Nephron (organoid): ENCODE data around the gene UHRF1.

Experiments
- H3K27ac Mint-ChIP-seq, 3 experiments: 2 replicates each; pipeline ENCODE4 v1.8.0; 2020; ENCODE audit warnings: mixed read lengths in 3 of 3, mild to moderate bottlenecking in 2 of 3, moderate library complexity in 1 of 3
- H3K27me3 Mint-ChIP-seq: 2 replicates; pipeline ENCODE4 v1.8.0; 2021; ENCODE audit warnings: low read depth, mild to moderate bottlenecking, moderate library complexity, mixed read lengths
- H3K36me3 Mint-ChIP-seq: 2 replicates; pipeline ENCODE4 v1.8.0; 2020; ENCODE audit warnings: low read depth, mixed read lengths
- H3K4me1 Mint-ChIP-seq: 2 replicates; pipeline ENCODE4 v1.8.0; 2020; ENCODE audit warnings: mixed read lengths
- H3K4me3 Mint-ChIP-seq, 3 experiments: 2 replicates each; pipeline ENCODE4 v1.8.0; 2020; ENCODE audit warnings: mild to moderate bottlenecking in 3 of 3, mixed read lengths in 3 of 3, moderate library complexity in 2 of 3
- H3K9me3 Mint-ChIP-seq: 2 replicates; pipeline ENCODE4 v1.8.0; 2020; ENCODE audit warnings: mixed read lengths
- CTCF ChIP-seq, 3 experiments: fragments of 200-600 bp; sonication (generic); IDR thresholded peaks; one replicate each; pipeline ENCODE4 v1.5.0; 2021; ENCODE audit warnings: antibody characterized with exemption in 3 of 3; ENCODE audit not compliant: unreplicated experiment in 3 of 3

UHRF1 gene

GRCh38 chr19:4868286-4868834, 40.9 kb upstream of the UHRF1 start:
- Mint-ChIP-seq H3K27me3 (peaks cover 3% of the 10 kb centered on the region), H3K4me3 (peak overlapping the region; percentile 85 to 90 (median 89)), H3K36me3 (peaks cover 8% of the 10 kb centered on the region), H3K9me3 (no peaks in the 10 kb centered on the region), H3K27ac (no peak overlapping the region), H3K4me1 (peaks cover 5% of the 10 kb centered on the region)
- TF ChIP-seq CTCF (IDR thresholded peaks at IDR 0.05; ENCODE audit: unreplicated experiment in 3 of 3): no peak

GRCh38 chr19:4870025-4870700, 39.1 kb upstream of the UHRF1 start:
- Mint-ChIP-seq H3K4me1 (peaks cover 9% of the 10 kb centered on the region), H3K9me3 (no peaks in the 10 kb centered on the region), H3K27me3 (peaks cover 10% of the 10 kb centered on the region), H3K4me3 (peak overlapping the region in 2 of 3 experiments; percentile 22 to 38), H3K27ac (peak overlapping the region in 1 of 3 experiments; percentile 24), H3K36me3 (no peaks in the 10 kb centered on the region)
- TF ChIP-seq CTCF (IDR thresholded peaks at IDR 0.05; ENCODE audit: unreplicated experiment in 3 of 3): no peak

DNA sequence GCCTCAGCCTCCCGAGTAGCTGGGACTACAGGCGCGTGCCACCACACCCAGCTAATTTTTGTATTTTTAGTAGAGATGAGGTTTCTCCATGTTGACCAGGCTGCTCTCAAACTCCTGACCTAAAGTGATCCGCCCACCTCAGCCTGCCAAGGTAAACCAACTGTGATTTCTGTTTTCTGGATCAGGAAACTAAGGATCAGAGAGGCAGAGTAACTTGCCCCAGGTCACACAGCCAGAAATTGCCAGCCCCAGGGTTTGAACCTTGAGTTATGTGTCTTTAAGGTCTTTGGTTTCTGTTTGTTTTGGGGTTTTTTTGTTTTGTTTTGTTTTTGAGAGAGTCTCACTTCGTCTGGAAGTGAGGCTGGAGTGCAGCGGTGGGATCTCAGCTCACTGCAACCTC, 37.6 kb upstream of the UHRF1 start:
- H3K4me3 Mint-ChIP-seq: no peak overlapping the region
- H3K9me3 Mint-ChIP-seq: no peaks in the 10 kb centered on the region
- peaks cover 10% of the 10 kb centered on the region for H3K27me3 Mint-ChIP-seq
- no peak overlapping the region for H3K27ac Mint-ChIP-seq
- no peaks in the 10 kb centered on the region for H3K36me3 Mint-ChIP-seq
- TF ChIP-seq CTCF (IDR thresholded peaks at IDR 0.05; ENCODE audit: unreplicated experiment in 3 of 3): no peak
- peaks cover 5% of the 10 kb centered on the region for H3K4me1 Mint-ChIP-seq

DNA sequence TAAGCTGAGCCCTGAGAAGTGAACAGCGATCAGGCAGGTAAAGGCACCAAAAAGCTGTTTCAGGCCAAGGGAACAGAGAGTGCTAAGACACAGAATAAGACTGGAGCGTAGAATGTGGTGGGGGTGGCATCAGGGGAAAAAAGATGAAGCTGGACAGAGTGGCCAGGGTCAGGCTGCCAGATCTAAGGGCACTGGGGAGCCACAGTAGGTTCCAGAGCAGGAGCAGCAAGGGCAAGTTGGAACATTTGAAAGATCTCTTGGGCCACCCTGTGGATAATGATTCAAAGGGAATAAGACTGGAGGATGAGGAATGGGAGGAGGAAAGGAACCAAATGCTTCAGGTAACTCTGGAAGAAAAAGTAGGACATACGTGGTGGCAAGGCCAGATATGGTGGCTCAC, 35.4 kb upstream of the UHRF1 start:
- H3K4me1 Mint-ChIP-seq: peaks cover 4% of the 10 kb centered on the region
- no peak for TF ChIP-seq CTCF (IDR thresholded peaks at IDR 0.05; ENCODE audit: unreplicated experiment in 3 of 3)
- peaks cover 10% of the 10 kb centered on the region for H3K27me3 Mint-ChIP-seq
- H3K9me3 Mint-ChIP-seq: no peaks in the 10 kb centered on the region
- H3K27ac Mint-ChIP-seq: peak overlapping the region in 1 of 3 experiments; percentile 17
- H3K4me3 Mint-ChIP-seq: no peak overlapping the region
- no peaks in the 10 kb centered on the region for H3K36me3 Mint-ChIP-seq

GRCh38 chr19:4877753-4878490, 31.4 kb upstream of the UHRF1 start:
- no peak overlapping the region for H3K4me3 Mint-ChIP-seq
- H3K27ac Mint-ChIP-seq: peak overlapping the region in 1 of 3 experiments; percentile 44
- no peaks in the 10 kb centered on the region for H3K36me3 Mint-ChIP-seq
- no peak for TF ChIP-seq CTCF (IDR thresholded peaks at IDR 0.05; ENCODE audit: unreplicated experiment in 3 of 3)
- H3K4me1 Mint-ChIP-seq: peaks cover 4% of the 10 kb centered on the region
- peaks cover 10% of the 10 kb centered on the region for H3K27me3 Mint-ChIP-seq
- H3K9me3 Mint-ChIP-seq: no peaks in the 10 kb centered on the region
